ENCODE measurements around the gene PEX7.

GRCh38 chr6:136822046-136822375 is 381 bp upstream of the PEX7 start:
- TF ChIP-seq CTCF (IDR thresholded peaks at IDR 0.05; ENCODE audit: low read depth, low read length) (no peak), POLR2A (IDR thresholded peaks at IDR 0.05; ENCODE audit: extremely low read depth, insufficient read length) (no peak), MAX (IDR thresholded peaks at IDR 0.05; ENCODE audit: low read depth, low read length) (no peak)

Measured in NB4 (cell line).